GM18867 (cell line): ENCODE data around the gene PPP1R9B.

Source experiments
- ATAC-seq: cut with Tn5 transposase; IDR thresholded peaks from one replicate; pipeline ENCODE4 v1.9.1; 2021; ENCODE audit warnings: mild to moderate bottlenecking, moderate library complexity; ENCODE audit not compliant: unreplicated experiment

The PPP1R9B gene

GRCh38 chr17:50094753-50095619, 55.5 kb downstream of the PPP1R9B start, which contains the start of gene PDK2:
PDK2 (plus strand) TSS chr17:50095351; CDS start chr17:50095436, 85 bp downstream.
- ATAC-seq, result peak; percentile 87

- ATAC-seq, result peak; percentile 34
These were observed 56.2 kb downstream of the PPP1R9B start for GRCh38 chr17:50094243-50094752.

GRCh38 chr17:50093807-50094206, 56.7 kb downstream of the PPP1R9B start:
- no peak for ATAC-seq

- no peak for ATAC-seq
These were observed 57.2 kb downstream of the PPP1R9B start for GRCh38 chr17:50093246-50093645.

- ATAC-seq, result no peak
These were observed 58.6 kb downstream of the PPP1R9B start for GRCh38 chr17:50091918-50092285.

- no peak for ATAC-seq
These were observed 59.2 kb downstream of the PPP1R9B start for GRCh38 chr17:50090971-50091917.

- ATAC-seq, result no peak
These were observed 60.4 kb downstream of the PPP1R9B start for GRCh38 chr17:50090071-50090470.

- ATAC-seq, result no peak
These were observed 61.3 kb downstream of the PPP1R9B start for GRCh38 chr17:50088952-50089825.

GRCh38 chr17:50087912-50088405, 62.5 kb downstream of the PPP1R9B start:
- no peak for ATAC-seq

- peak; percentile 65 for ATAC-seq
These were observed 63.1 kb downstream of the PPP1R9B start for GRCh38 chr17:50087246-50087911.
